ENCODE results near the gene MBP.

MBP gene

DNA sequence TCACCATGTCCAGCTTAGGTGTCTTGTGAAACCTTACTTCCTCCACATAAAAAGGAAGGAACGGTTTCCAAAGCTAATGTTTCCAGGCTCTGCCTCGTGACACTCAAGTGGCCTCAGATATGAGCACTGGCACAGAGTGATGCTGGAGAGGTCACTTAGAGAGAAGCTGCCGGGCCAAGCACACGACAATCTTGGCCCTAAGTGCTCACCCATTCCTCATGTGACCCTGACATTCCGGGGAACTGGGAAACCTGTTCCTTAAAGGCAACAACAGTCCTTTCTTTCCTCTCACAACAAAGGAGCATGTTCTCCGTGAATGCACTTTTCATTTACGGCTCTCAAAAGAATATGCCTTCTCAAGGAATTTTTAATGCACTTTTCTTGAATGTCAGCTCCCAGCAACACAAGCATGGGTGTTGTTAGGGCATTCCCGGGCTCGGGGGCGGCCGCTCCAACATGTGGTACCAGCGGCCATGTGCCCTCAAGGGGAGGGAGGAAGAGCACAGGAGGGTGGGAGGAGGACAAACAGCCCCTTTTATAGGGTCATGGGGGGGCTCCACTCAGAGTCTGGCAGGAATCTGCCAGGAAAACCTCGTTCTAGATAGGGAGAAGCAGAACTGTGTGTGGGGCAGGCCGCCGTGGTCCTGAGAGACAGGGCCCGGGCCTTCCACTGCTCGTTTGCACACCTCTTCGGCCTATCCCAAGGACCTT lies 118.6 kb downstream of the MBP start:
- in situ Hi-C loops (cut with MboI; ENCODE audit: low sequenced_read_pairs) = no loop called here

DNA sequence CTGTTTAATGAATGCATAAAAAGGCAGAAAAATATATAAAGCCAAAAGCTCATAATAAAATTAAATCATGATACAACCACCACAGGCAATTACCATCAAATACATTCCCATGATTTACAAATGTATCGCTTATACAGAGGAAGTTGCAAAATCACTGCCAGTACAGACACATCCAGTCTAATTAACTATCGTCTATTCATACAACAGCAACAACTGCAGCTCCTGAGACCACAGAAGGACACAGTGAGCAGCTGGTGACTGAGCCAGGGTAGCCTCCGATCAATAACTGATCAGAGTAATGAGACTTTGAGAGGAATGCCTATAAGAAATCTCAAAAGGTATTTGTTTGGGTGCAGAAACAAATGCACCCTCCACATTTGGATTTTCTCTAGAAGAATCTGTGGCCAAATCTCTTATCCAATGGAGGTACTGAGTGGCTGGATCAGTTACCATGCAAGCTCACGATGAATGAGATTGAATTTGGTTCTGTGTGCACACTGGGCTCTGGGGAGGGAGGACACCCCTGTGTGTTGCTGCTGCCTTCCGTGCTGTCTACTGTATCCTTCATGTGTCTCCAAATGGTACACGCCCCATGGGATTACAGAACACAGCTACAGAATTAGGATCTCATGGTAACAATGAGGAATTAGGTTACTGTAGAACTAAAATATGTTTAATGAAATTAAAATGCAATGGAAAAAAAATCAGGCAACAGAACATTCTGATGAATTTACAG lies 119.6 kb downstream of the MBP start:
- in situ Hi-C loops (cut with MboI; ENCODE audit: low sequenced_read_pairs) = no loop called here

DNA sequence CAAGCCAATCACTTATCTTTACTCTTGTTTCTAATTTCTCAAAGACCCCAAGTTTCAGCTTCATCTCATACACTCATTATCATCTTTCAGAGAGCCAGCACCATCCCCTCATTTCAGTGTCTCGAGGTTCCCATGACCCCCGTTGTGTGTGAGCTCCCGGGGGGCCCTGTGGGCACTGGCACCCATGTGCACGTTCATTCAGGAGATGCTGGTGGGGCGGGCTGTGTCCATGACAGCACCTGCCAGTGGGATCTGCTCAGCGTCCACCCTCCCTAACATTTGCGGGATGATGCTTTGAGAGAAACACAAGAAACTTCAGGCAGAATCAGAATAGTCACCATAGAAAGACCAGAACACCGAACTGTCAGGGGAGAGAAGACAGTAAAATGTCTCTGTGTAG lies 120.5 kb downstream of the MBP start:
- in situ Hi-C loops (cut with MboI; ENCODE audit: low sequenced_read_pairs) = no loop called here

DNA sequence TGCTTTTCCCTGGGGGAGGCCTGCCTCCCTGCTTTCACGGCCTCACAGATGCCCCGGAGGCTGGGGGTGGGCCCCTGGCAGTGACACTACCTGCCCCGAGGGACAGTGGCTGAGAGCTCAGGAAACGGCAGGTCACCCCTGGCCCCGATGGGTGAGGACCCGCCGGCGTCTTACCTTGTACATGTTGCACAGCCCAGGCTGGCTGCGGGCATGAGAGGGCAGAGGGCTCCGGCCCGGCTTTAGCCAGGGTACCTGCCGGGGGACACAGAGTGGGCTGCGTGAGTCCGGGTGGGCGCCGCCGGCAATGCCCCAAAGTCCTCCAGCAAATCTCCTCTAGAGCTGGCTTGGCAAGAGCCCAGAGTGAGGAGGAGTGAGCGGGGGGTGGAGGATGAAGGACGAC lies 122.9 kb downstream of the MBP start:
- in situ Hi-C loops (cut with MboI; ENCODE audit: low sequenced_read_pairs) = loop anchor here (10.0 kb wide), 1 partner anchor 45 kb away; no protein-coding TSS in a partner anchor

DNA sequence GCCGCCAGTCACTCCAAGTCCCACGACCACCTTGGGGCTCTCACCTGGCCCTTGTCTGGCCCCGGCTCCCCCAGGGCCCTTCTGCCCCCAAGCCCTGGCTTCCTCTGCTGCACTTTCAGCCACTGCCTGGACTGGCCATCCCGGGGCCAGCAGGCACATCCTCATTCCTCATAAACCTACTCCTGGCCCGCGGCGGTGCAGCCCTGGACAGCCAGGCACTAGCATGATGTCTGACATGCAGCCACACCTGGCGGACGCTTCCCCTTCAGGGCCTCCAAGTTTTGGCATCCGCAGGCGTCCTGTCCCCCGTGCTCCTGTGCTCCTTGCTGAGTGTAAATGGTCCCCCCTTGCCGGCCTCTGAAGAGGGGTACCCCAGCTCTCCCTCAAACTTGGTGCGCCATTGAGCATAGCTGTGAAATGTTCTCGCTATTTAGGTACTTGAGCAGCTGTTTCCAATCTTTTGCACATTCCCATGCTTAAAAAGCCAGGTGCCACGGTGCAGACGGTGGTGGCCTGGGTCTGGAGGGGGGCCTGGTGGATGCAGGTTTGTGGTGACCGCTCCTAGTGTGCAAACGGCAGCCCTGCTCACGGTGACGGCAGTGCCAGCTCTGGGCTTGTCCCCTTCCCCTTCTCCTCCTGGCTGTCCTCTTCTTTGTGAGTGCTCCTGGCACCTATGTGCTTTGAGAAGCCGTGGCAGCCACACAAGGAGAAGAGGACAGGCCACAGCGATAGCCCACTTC lies 123.8 kb downstream of the MBP start:
- in situ Hi-C loops (cut with MboI; ENCODE audit: low sequenced_read_pairs) = loop anchor here (10.0 kb wide), 1 partner anchor 46 kb away; no protein-coding TSS in a partner anchor

DNA sequence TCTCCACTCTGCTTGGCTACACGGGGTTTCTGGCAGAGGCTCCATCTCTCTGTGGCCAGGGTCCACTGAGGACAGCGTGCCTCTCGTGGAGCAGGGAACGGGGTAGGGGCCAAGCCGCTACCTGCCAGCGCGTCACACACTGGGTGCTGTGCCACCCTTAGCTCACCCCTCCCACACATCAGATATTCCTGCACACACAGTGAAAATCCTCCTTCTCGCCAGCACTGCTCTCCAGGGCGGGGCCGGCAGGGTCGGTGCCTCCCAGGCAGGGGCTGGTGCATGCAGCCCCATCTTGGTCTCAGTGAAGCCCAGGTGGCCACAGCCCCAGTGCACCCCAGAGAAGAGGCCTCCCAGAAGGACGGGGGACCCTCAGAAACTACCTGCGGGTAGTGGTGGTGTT lies 124.6 kb downstream of the MBP start:
- in situ Hi-C loops (cut with MboI; ENCODE audit: low sequenced_read_pairs) = loop anchor here (10.0 kb wide), 1 partner anchor 47 kb away; no protein-coding TSS in a partner anchor

DNA sequence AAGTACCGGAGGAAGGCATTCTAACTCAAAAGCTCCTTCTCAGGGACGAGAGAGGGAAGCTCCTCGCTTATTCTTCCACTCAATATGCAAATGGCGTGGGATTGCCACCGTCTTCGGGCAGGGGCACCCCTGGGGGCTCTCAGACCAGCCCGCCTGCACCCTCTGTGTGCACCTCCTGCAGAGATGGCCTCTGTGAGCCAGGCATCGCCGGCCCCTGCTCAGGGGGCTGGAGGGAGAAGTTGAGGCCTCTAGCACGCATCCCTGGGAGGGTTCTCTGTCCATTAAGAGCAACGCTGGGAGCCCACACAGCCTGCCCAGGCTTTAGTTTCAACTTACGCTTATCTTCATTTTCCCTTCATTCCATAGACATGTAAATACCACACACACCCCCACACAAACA lies 125.3 kb downstream of the MBP start:
- in situ Hi-C loops (cut with MboI; ENCODE audit: low sequenced_read_pairs) = loop anchor here (10.0 kb wide), 1 partner anchor 48 kb away; no protein-coding TSS in a partner anchor

DNA sequence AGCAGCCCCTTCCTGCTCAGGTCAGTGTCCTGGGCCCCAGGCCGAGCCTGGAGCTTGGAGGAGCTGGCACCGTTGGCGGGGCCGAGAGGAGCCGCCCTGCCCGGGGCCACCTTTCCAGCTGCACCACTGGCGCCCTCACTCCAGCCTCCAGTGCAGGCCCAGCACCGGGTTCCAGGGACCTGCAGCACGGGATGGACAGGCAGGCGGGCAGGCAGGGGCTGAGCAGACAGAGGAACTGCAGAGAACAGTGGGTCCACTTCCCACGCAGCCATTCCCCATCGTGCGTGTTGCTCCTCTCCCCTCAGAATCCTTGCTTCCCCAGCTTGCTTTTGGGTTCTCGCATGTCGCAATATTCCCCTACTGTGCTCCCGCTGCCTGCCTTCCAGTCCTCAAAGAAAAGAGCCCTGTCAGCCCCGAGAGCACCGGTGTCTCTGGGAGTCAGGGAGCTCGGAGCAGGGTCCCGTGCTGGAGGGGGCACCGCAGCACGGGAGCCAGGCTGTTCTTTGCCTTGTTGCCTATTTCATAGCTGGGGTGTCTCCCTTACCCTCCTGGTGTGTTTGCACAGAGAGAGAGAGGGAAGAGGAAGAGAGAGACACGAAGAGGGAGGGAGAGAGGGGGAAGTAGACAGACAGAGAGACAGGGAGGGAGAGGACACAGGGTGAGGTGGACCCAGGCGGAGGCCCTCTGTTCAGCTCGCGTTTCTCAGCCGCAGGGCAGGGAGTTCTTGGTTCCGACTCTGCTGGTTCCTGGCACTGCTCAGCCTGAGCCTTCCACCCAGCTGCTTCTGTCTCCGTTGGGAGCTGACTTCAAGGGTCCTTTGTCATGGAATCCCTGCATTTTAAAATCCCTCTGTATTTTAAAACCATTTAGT lies 126.0 kb downstream of the MBP start:
- in situ Hi-C loops (cut with MboI; ENCODE audit: low sequenced_read_pairs) = loop anchor here (10.0 kb wide), 1 partner anchor 48 kb away; no protein-coding TSS in a partner anchor

DNA sequence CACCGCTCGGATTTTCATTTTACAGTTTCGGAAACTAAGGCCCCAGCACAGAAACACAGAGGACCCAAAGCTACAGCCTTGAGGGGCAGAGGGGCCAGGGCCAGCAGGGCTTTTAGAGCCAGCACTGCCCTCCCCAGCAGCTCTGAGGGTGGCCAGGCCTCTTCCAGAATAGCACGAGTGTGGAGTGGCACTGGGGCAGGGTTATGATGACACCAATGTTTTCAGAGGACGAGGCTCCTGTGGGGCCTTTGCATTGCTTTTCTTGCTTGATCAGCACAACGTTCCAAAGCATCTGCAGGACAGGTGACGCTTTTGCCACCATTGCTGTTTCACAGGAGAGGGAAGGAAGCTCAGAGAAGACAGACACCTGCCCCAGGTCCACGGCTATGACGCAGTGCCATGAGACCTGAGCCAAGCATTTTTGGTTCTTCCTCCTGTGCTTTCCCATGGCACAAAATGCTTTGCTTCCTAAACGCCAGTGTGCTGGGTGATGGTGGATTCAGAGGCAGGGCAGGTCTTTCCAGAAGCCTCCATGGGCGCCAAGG lies 126.9 kb downstream of the MBP start:
- in situ Hi-C loops (cut with MboI; ENCODE audit: low sequenced_read_pairs) = loop anchor here (10.0 kb wide), 1 partner anchor 49 kb away; no protein-coding TSS in a partner anchor

DNA sequence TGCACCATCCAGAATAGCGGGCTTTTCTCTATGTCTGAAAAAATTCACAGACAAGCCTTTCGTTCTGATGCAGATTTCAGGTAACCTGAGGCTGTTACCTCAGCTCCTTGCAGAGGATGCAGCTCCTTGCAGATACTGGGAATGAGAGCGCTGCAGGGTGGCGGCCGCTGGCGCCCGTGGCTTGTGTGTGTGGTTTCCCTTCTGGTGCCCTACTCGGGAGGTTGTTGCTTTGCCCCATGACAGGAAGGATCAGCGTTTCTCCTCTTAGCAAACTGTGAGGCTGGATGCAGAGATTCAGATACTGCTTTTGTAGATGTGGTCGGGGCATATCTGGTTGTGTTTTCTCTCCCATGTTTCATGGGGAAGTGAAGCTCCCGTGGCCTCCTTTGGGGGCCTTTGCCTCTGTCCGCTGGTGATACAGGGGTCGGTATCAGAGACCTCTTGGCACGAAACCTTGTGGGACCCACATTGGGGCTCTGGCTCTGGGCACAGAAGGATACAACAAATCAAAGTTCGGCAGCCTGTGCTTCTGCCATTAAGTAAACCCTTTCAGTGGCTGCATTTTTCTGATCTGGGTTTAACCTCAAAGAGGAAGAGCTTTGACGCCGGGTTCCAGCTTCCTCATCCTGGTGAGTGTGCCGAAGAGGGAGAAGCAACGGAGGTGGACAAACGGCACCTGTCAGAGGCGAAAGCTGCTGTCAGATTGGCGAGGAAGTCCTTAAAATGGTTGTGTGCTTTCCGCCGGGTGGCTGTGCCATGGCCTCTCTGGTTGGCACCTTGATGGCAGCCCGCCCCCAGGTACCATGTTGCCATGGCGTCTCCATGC lies 127.8 kb downstream of the MBP start:
- in situ Hi-C loops (cut with MboI; ENCODE audit: low sequenced_read_pairs) = loop anchor here (10.0 kb wide), 1 partner anchor 50 kb away; no protein-coding TSS in a partner anchor

DNA sequence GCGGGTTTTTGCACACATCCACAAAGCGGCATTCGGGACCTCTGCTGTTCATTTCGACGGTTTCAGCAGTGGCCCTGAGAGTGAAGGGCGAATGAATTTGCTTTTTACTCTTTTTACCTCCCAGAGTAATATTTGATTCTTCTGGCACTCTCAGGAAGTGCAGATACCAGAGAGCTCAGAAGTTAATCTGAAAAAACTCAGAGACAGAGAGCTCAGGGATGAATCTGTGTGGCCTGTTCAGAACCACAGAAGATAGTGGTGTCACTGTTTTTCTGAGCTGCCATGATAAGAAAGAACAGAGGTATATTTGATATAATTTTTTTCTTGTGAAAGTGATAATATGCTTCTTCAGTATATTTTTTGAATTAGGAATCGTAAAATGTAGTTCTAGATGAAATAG lies 129.3 kb downstream of the MBP start:
- in situ Hi-C loops (cut with MboI; ENCODE audit: low sequenced_read_pairs) = loop anchor here (10.0 kb wide), 1 partner anchor 51 kb away; no protein-coding TSS in a partner anchor

DNA sequence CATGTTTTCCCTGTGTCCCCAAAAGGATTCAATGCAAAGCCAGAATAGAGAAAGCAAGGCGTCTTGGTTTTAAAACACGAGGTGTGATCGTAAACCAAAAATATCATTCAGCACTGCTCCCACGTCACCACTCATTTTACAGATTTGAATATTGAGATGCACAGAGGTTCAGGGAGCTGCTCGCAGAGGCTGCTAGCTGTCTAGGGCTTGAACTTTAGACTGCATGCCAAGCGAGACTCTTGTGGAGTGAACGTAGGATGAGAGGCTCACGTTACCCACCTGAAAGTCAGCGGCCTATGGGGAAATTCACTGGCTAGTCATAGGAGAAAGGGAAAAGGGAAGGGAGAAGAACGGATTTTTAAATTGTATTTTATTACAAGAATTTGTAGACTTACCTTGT lies 130.1 kb downstream of the MBP start:
- in situ Hi-C loops (cut with MboI; ENCODE audit: low sequenced_read_pairs) = loop anchor here (10.0 kb wide), 1 partner anchor 52 kb away; no protein-coding TSS in a partner anchor

DNA sequence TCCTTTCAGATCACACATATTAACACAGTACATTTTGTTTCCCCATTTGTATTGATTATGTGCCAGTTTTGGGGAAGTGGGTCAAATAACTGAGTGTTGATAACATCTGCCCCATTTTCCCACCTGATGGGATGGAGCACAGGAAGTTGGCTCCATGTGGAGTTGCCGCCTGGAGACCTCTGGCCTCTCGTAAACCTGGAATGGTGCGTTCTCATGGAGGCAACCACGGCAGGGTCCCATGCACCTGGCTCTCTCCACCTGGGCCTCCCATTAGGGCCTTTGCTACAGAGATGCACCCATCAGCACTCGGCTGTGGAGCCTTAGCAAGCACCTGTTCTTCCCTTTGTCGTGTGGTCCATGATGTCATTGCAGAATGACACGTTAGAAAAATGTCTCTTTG lies 130.6 kb downstream of the MBP start:
- in situ Hi-C loops (cut with MboI; ENCODE audit: low sequenced_read_pairs) = loop anchor here (10.0 kb wide), 1 partner anchor 53 kb away; no protein-coding TSS in a partner anchor

DNA sequence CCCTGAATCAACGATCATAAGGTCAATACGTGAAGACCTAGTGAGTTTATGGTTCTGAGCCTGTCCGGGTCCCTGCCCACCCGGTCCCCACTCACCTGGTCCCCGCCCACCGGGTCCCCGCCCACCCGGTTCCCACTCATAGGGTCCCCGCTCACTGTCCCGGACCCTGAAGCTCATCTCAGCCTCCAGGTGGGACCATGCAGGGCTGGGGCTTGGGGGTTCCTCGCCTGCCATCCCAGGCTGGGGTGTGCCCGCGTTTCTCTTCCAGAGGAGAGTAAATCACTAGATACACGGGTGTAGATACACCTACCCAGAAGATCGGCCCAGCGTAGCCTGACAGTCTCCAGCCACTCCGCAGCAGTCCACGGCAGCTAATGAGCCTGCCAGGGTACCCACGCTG lies 131.5 kb downstream of the MBP start:
- in situ Hi-C loops (cut with MboI; ENCODE audit: low sequenced_read_pairs) = loop anchor here (10.0 kb wide), 1 partner anchor 54 kb away; no protein-coding TSS in a partner anchor

DNA sequence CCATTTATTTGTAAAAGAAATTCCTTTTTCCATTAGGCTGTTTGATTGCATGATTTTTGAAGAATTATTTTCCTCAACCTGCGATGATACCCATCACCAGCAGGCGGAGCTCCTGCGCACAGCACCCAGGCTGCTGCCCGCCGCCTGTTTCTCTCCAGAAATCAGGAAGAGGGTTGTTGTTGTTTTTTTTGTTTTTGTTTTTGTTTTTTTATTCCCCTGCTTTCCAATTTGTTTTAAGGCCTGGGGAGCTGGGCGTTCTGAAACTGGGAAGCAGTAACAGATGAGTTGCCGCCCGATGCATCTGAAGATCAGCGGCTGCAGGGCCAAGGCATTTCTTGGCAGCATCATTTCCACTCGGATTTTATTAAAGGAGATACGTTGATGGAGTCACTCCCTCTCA lies 132.1 kb downstream of the MBP start:
- in situ Hi-C loops (cut with MboI; ENCODE audit: low sequenced_read_pairs) = loop anchor here (10.0 kb wide), 1 partner anchor 54 kb away; no protein-coding TSS in a partner anchor

DNA sequence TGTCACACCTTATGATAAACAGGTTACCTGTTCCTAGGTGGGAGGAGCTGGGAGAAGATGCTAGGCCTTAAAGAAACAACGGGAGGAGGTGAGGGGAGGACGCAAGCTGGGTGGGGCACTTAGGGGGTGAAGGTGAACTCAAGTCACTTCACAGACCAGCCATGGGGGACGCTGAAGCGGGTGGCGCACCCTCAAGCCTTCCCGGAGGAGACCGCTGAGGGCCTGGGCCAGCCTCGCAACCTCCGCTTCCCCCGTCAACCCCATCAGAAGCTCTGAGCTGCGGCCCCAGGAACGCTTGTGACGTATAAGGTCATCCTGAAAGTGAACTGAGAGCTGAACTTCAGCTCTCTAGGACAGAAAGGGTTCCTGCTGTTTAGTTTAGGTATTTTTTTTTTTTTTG lies 133.5 kb downstream of the MBP start:
- in situ Hi-C loops (cut with MboI; ENCODE audit: low sequenced_read_pairs) = no loop called here

DNA sequence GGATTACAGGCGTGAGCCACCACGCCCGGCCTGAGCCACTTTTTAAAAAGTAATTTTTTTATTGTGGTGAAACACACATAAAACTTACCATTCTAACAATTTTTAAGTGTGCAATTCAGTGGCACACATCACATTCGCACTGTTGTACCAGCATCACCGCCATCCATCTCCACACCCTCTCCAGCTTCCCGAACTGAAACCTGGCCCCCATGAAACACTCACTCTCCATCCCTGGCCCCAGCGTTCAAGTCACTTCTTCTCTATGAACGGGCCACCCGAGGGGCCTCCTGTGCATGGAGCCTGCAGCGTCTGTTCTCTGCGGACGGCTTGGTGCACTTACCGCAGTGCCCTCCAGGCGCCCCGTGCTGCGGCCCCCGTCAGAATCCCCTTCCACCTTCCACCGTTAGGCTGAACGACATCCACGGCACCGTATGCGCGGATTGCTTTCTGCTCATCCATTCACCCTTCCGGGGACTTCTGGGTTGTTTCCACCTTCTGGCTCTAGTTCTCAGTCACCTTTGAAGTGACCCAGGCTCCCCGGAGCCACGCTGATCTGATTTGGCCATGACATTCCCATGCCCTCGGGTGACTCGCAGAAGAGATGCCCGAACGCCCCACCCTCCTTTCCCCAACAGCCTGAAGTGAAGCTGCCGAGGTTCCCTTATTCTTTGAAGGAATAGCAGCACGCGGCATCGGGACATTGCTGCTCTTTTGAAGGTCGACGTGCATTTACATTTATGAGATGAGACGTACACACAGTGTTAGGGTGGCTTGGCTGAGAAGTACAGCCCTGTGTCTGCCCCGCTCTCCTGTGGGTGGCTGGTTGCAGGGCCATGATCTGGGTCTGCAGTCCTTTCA lies 134.4 kb downstream of the MBP start:
- in situ Hi-C loops (cut with MboI; ENCODE audit: low sequenced_read_pairs) = no loop called here

DNA sequence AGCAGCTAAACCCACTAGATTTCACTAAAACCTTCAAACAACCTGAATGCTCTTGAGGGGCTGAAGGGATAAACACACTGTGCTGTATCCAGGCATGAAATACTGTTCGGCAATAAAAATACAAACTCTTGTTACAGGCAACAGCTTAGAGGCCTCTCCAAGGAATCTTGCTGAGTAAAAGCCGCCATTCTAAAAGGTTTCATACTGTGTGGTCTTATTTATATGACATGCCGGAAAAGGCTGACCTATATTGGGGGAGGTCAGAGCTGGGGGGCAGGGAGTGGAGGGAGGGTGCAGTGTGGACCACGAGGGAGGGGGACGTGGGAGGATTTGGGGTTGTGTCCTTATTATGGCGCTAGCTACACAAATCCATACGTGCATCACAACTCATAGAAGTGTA lies 136.2 kb downstream of the MBP start:
- in situ Hi-C loops (cut with MboI; ENCODE audit: low sequenced_read_pairs) = no loop called here

Data from HL-60/S4 treated with phorbol 12-myristate 13-acetate at 8.2 ng/mL for 4 days and 3 days (cell line).